K562 (cell line): ENCODE results near the gene HMCES. TPM values are rescaled to one million over a fixed set of nuclear protein-coding genes. Genes with fewer than 3 reads are reported as not detected.
A peak's percentile ranks its signal among the peaks of the same experiment; 100 is the strongest.

ENCODE experiments used
- C11orf30 ChIP-seq: fragments of 450-650 bp; IDR thresholded peaks from 2 replicates; pipeline ENCODE4 v1.6.1; 2016; ENCODE audit warnings: low read depth, mild to moderate bottlenecking
- CBX3 ChIP-seq, 2 experiments: IDR thresholded peaks; 1 replicate in 1 of 2; 2 replicates in 1 of 2; pipeline ENCODE4 v1.6.1; 2012; ENCODE audit warnings: inconsistent platforms in 2 of 2, low read length in 2 of 2, borderline replicate concordance in 1 of 2, control low read depth in 1 of 2
- COPS2 ChIP-seq: fragments of 450-650 bp; conservative IDR thresholded peaks from 2 replicates; pipeline ENCODE4 v1.6.1; 2016; ENCODE audit warnings: mild to moderate bottlenecking, moderate library complexity
- GMEB1 ChIP-seq: fragments of 250-450 bp; sonication (Bioruptor Pico); IDR thresholded peaks from 2 replicates; pipeline ENCODE4 v1.4.0; 2020; ENCODE audit warnings: mild to moderate bottlenecking
- HMGN3 ChIP-seq: IDR thresholded peaks from 2 replicates; pipeline ENCODE4 v1.6.1; 2011; ENCODE audit warnings: borderline replicate concordance, low read depth, mild to moderate bottlenecking, mixed read lengths, low read length; ENCODE audit not compliant: insufficient read length; ENCODE audit errors: extremely low read depth
- JUN ChIP-seq, 2 experiments: sonication (generic) in 1 of 2; formaldehyde crosslinking in 1 of 2; IDR thresholded peaks; 2 replicates each; pipeline versions ENCODE4 v1.6.1 to v1.8.0; 2012 to 2022; ENCODE audit warnings: borderline replicate concordance in 2 of 2, mild to moderate bottlenecking in 2 of 2, improper control_type of control experiment in 1 of 2, low read depth in 1 of 2, low read length in 1 of 2, missing genetic modification reagents in 1 of 2
- KDM5B ChIP-seq: fragments of 200-600 bp; sonication (generic); IDR thresholded peaks from 2 replicates; pipeline ENCODE4 v1.6.1; 2012; ENCODE audit warnings: low read depth, mild to moderate bottlenecking, moderate library complexity, low read length, control low read depth, inconsistent platforms; ENCODE audit not compliant: insufficient replicate concordance
- LCOR ChIP-seq: sonication (generic); formaldehyde crosslinking; IDR thresholded peaks from 2 replicates; pipeline ENCODE4 v1.8.0; 2022; ENCODE audit warnings: mild to moderate bottlenecking, missing genetic modification reagents
- MAX ChIP-seq: sonication (generic); formaldehyde crosslinking; IDR thresholded peaks from 2 replicates; pipeline ENCODE4 v1.9.0; 2022; ENCODE audit warnings: mild to moderate bottlenecking, missing genetic modification reagents
- MYBL2 ChIP-seq, 2 experiments: fragments of 450-650 bp in 1 of 2; sonication (generic) in 1 of 2; formaldehyde crosslinking in 1 of 2; IDR thresholded peaks; 2 replicates each; pipeline versions ENCODE4 v1.6.1 to v1.8.1; 2017 to 2022; ENCODE audit warnings: borderline replicate concordance in 1 of 2, inconsistent platforms in 1 of 2, low read depth in 1 of 2, mild to moderate bottlenecking in 1 of 2, missing genetic modification reagents in 1 of 2, moderate library complexity in 1 of 2
- NCOA1 ChIP-seq: fragments of 450-650 bp; IDR thresholded peaks from 2 replicates; pipeline ENCODE4 v1.6.1; 2016; ENCODE audit warnings: low read depth
- NFIC ChIP-seq: fragments of 450-650 bp; IDR thresholded peaks from 2 replicates; pipeline ENCODE4 v1.6.1; 2017; ENCODE audit warnings: mild to moderate bottlenecking, inconsistent platforms
- NFYB ChIP-seq: IDR thresholded peaks from 2 replicates; pipeline ENCODE4 v1.6.1; 2011; ENCODE audit warnings: mild to moderate bottlenecking, moderate library complexity; ENCODE audit not compliant: insufficient read length; ENCODE audit errors: extremely low read depth
- POLR2AphosphoS5 ChIP-seq: IDR thresholded peaks from 2 replicates; pipeline ENCODE4 v1.6.1; 2011; ENCODE audit warnings: mild to moderate bottlenecking, low read depth, low read length, moderate library complexity; ENCODE audit not compliant: control insufficient read depth, insufficient read depth
- POLR2G ChIP-seq: fragments of 200-400 bp; formaldehyde crosslinking; IDR thresholded peaks from 2 replicates; pipeline ENCODE4 v1.6.1; 2017; ENCODE audit warnings: low read depth, mild to moderate bottlenecking, antibody characterized with exemption, low read length, moderate library complexity
- POLR3A ChIP-seq: IDR thresholded peaks from 2 replicates; pipeline ENCODE4 v1.6.1; 2011; ENCODE audit warnings: borderline replicate concordance, mild to moderate bottlenecking, moderate library complexity; ENCODE audit not compliant: insufficient read length, insufficient read depth; ENCODE audit errors: extremely low read depth
- PTBP1 ChIP-seq: fragments of 200-400 bp; formaldehyde crosslinking; IDR thresholded peaks from 2 replicates; pipeline ENCODE4 v1.6.1; 2017; ENCODE audit warnings: low read depth, low read length
- RAD51 ChIP-seq: fragments of 450-650 bp; IDR thresholded peaks from 2 replicates; pipeline ENCODE4 v1.7.1; 2016; ENCODE audit warnings: low read depth, mild to moderate bottlenecking, borderline replicate concordance
- RBBP5 ChIP-seq: fragments of 200-600 bp; sonication (generic); IDR thresholded peaks from 2 replicates; pipeline ENCODE4 v1.6.1; 2012; ENCODE audit warnings: borderline replicate concordance, mild to moderate bottlenecking, low read length, control low read depth, inconsistent platforms; ENCODE audit not compliant: insufficient read depth, poor library complexity, severe bottlenecking
- RUNX1 ChIP-seq: sonication (generic); IDR thresholded peaks from 2 replicates; pipeline ENCODE4 v1.6.1; 2016; ENCODE audit warnings: antibody characterized with exemption, low read depth
- SNAPC5 ChIP-seq: fragments of 250-450 bp; sonication (Bioruptor Pico); IDR thresholded peaks from 2 replicates; pipeline ENCODE4 v1.8.0; 2021; ENCODE audit warnings: moderate library complexity, mild to moderate bottlenecking, inconsistent platforms
- TAF1 ChIP-seq: IDR thresholded peaks from 2 replicates; pipeline ENCODE4 v1.6.1; 2011; ENCODE audit warnings: mild to moderate bottlenecking, low read length, moderate library complexity; ENCODE audit not compliant: insufficient read depth, control insufficient read depth, severe bottlenecking; ENCODE audit errors: extremely low read depth
- TEAD2 ChIP-seq: fragments of 450-650 bp; IDR thresholded peaks from 2 replicates; pipeline ENCODE4 v1.6.1; 2016; ENCODE audit warnings: missing genetic modification characterization, control low read depth, missing compliant biosample characterization
- XRCC4 ChIP-seq: IDR thresholded peaks from one replicate; pipeline ENCODE4 v1.6.1; 2011; ENCODE audit not compliant: insufficient read depth, insufficient read length; ENCODE audit errors: extremely low read depth
- ZNF12 ChIP-seq: sonication (generic); formaldehyde crosslinking; IDR thresholded peaks from 2 replicates; pipeline ENCODE4 v1.4.0; 2020; ENCODE audit warnings: mild to moderate bottlenecking, missing genetic modification reagents
- polyA plus RNA-seq, 8 experiments: library from polyadenylated mRNA; depleted of rRNA in 4 of 8; stranded (reverse) in 5 of 8; unstranded in 3 of 8; fragments of >200 nt; fragmentation: Nextera tagmentation in 2 of 8; fragmentation: Illumina TruSeq in 1 of 8; extraction: Ambion mirVana in 2 of 8; extraction: Trizol in 1 of 8; gene quantifications; 2 replicates each; pipeline versions ENCODE4 v1.2.1 to v1.2.3, GENCODE V29; 2011 to 2014; ENCODE audit warnings: inconsistent platforms in 1 of 8, missing spikeins in 1 of 8
- total RNA-seq, 7 experiments: library from RNA; depleted of rRNA in 6 of 7; stranded (reverse); fragments of >200 nt in 6 of 7; fragmentation: Illumina TruSeq in 2 of 7; extraction: Trizol in 2 of 7; gene quantifications; 2 replicates each; pipeline versions ENCODE4 v1.2.1 to v1.2.3, GENCODE V29; 2011 to 2021; ENCODE audit warnings: low replicate concordance in 1 of 7

Gene HMCES
- total and polyA plus RNA-seq, 9 of the 15 experiments (the other 6 are each of a cell fraction or from before 2014, with no cell fraction given), result 18.8 to 45.3 (median 24.8) TPM

GRCh38 chr3:129313665-129314385 lies 35.2 kb downstream of the HMCES start (continued):
- no peak for TF ChIP-seq COPS2
- TF ChIP-seq RUNX1, result no peak
- no peak for TF ChIP-seq GMEB1 (CRISPR knock-in tag)
- TF ChIP-seq C11orf30, result no peak
- no peak; the same call in 1 of the 2 replicates for TF ChIP-seq MAX
- no peak for TF ChIP-seq NFYB
- TF ChIP-seq LCOR (CRISPR knock-in tag), result no peak
- TF ChIP-seq NCOA1, result no peak
- peak; percentile 45 for TF ChIP-seq KDM5B
- TF ChIP-seq POLR3A, result no peak
- TF ChIP-seq SNAPC5 (CRISPR knock-in tag), result no peak
- no peak for TF ChIP-seq MYBL2 (IDR thresholded peaks at IDR 0.05; ENCODE audit: low read depth)
- no peak for TF ChIP-seq MYBL2 (CRISPR knock-in tag; IDR thresholded peaks at IDR 0.05; ENCODE audit: borderline replicate concordance)
- no peak for TF ChIP-seq TEAD2 (tag)
- TF ChIP-seq ZNF12 (CRISPR knock-in tag), result no peak
- no peak for TF ChIP-seq JUN (IDR thresholded peaks at IDR 0.05; ENCODE audit: borderline replicate concordance, low read depth, low read length)
- no peak for TF ChIP-seq JUN (CRISPR knock-in tag; IDR thresholded peaks at IDR 0.05; ENCODE audit: borderline replicate concordance)
- TF ChIP-seq XRCC4, result no peak
- peak; percentile 18 for TF ChIP-seq TAF1
- TF ChIP-seq POLR2G, result peak; percentile 11
- no peak for TF ChIP-seq RAD51
- peak; percentile 24; the same call in 1 of the 2 replicates for TF ChIP-seq POLR2AphosphoS5
- no peak for TF ChIP-seq NFIC
- no peak for TF ChIP-seq CBX3 (IDR thresholded peaks at IDR 0.05; ENCODE audit: borderline replicate concordance in 1 of 2, low read length in 2 of 2)
- TF ChIP-seq HMGN3, result no peak
- TF ChIP-seq RBBP5, result no peak
- no peak for TF ChIP-seq PTBP1
